ENCODE measurements around the gene LRRC71.

DNA sequence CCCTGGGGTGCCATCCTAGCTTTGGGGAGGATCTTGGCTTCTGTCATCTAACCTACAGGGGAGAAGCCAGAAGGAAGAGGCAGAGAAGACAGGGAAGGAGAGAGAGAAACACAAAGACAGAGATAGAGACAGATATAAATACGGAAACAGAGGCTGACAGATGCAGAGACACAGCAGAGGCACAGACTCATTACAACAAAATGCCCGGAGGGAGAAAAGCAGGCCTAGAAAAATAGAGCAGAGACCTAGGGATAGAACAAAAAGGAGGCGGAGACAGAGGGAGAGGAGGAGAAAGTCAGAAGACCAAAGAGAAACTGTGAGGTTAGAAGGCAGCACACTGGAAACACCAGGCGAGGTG, 25.0 kb upstream of the LRRC71 start:
- TF ChIP-seq POLR2A (IDR thresholded peaks at IDR 0.05; ENCODE audit: low read depth, low read length) (no peak), POLR2AphosphoS5 (IDR thresholded peaks at IDR 0.05; ENCODE audit: low read depth, low read length) (no peak)

Data from GM12892 (cell line).